Measurements from ENCODE around the gene REEP1. TPM values are rescaled to one million over a fixed set of nuclear protein-coding genes. Genes with fewer than 3 reads are reported as not detected.
A peak's percentile ranks its signal among the peaks of the same experiment; 100 is the strongest.

The REEP1 gene
- total and polyA plus RNA-seq, 3 donors from 2014 or later, result 112 to 342 (median 241) TPM

DNA sequence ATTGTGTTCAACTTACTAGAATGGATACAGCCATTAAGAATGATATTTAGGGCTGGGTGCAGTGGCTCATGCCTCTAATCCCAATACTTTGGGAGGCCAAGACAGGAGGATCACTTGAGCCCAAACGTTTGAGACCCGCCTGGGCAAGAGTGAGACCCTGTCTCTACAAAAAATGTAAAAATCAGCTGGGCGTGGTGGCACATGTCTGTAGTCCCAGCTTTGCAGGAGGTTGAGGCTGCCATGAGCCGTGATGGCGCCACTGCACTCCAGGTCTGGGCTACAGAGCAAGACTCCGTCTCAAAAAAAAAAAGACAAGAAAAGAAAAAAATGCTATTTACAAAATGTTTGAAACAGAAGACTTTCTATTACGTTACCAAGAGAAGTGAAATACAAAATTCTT, 30.0 kb downstream of the REEP1 start:
- intact Hi-C loops (cut with DNase I; ENCODE audit: low total_unique reads), result no loop called here
- no peak for TF ChIP-seq POLR2A (IDR thresholded peaks at IDR 0.05)
- TF ChIP-seq, protein P1, sequence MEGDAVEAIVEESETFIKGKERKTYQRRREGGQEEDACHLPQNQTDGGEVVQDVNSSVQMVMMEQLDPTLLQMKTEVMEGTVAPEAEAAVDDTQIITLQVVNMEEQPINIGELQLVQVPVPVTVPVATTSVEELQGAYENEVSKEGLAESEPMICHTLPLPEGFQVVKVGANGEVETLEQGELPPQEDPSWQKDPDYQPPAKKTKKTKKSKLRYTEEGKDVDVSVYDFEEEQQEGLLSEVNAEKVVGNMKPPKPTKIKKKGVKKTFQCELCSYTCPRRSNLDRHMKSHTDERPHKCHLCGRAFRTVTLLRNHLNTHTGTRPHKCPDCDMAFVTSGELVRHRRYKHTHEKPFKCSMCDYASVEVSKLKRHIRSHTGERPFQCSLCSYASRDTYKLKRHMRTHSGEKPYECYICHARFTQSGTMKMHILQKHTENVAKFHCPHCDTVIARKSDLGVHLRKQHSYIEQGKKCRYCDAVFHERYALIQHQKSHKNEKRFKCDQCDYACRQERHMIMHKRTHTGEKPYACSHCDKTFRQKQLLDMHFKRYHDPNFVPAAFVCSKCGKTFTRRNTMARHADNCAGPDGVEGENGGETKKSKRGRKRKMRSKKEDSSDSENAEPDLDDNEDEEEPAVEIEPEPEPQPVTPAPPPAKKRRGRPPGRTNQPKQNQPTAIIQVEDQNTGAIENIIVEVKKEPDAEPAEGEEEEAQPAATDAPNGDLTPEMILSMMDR (IDR thresholded peaks at IDR 0.05), result no peak
- H3K4me1 ChIP-seq, result peaks cover 42% of the 10 kb centered on the region

DNA sequence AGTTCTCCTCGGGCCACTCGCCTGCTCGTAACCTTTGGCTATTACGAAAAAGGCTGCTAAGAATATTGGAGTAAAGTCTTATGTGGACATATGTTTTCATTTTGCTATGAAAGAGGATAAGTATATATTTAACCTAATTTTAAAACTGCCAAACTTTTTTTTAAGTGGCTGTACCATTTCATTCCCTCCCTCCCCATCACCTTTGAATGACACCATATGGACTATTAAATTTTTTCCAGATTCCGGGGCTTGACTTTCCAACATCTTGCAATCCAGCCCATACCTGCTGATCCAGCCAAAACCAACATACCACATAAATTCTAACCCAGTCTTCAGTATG, 31.5 kb downstream of the REEP1 start:
- TF ChIP-seq, protein P1 (IDR thresholded peaks at IDR 0.05), result no peak
- TF ChIP-seq POLR2A (IDR thresholded peaks at IDR 0.05), result no peak
- no peaks in the 10 kb centered on the region for H3K36me3 ChIP-seq (ENCODE audit: low read depth, missing control alignments)
- no peak overlapping the region for H3K4me3 ChIP-seq
- no peaks in the 10 kb centered on the region for H3K9me3 ChIP-seq
- peak overlapping the region; percentile 60 to 66 for H3K27ac ChIP-seq
- H3K27me3 ChIP-seq, result no peaks in the 10 kb centered on the region
- no peak for DNase-seq
- peaks cover 47% of the 10 kb centered on the region for H3K4me1 ChIP-seq
- intact Hi-C loops (cut with DNase I; ENCODE audit: low total_unique reads), result no loop called here
- 76 to 77% methylated on average over 5 of the region's 5 CpGs for WGBS, 2 donors

More for the DNA sequence above, 30.0 kb downstream of the REEP1 start:
- Histone ChIP-seq H3K27me3 (no peaks in the 10 kb centered on the region), H3K27ac (peak overlapping the region; percentile 33 to 48), H3K36me3 (ENCODE audit: low read depth, missing control alignments) (no peaks in the 10 kb centered on the region), H3K4me3 (no peak overlapping the region), H3K9me3 (no peaks in the 10 kb centered on the region)
- DNase-seq, result no peak
- 86 to 92% methylated on average over 7 of the region's 7 CpGs for WGBS, 2 donors

DNA sequence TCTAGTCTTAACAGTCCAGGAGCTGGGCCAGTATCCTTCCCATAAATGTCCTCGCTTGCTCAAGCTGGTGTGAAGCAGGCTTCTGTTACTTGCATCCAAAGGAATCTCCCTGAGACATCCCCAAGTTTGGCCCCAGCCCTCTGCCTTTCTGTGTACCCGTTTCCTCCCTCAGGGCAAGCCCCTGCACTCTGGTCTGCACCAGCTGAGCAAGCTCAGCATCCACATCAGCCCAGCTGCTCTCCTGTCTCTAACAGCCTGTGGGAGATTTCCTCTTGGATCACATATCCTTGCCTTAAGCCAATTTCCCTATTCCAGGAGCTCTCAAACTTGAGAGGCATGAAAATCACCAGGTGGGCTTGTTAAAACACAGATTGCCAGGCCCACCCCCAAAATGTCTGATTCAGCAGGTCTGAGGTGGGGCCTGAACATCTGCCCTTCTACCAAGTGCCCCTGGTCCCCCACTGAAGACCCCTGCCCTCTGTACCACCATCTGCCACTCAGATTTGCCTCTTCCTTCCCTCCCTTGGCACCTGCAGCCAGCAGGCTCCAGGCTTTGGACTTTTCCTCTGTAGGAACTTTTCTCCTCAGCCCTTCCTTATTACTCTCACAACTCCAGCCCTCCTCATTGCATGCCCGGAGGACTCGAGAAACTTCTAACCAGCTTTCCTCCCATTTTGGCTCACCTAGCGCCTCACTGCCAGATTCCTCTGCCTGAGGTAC, 32.1 kb downstream of the REEP1 start:
- Histone ChIP-seq H3K27ac (peak overlapping the region; percentile 60 to 66), H3K27me3 (no peaks in the 10 kb centered on the region), H3K9me3 (no peaks in the 10 kb centered on the region), H3K36me3 (ENCODE audit: low read depth, missing control alignments) (no peaks in the 10 kb centered on the region), H3K4me1 (peaks cover 47% of the 10 kb centered on the region), H3K4me3 (no peak overlapping the region)
- TF ChIP-seq POLR2A (IDR thresholded peaks at IDR 0.05), result no peak
- TF ChIP-seq, protein P1 (IDR thresholded peaks at IDR 0.05), result no peak
- 69 to 75% methylated on average over 5 of the region's 5 CpGs for WGBS, 2 donors
- DNase-seq, result no peak
- intact Hi-C loops (cut with DNase I; ENCODE audit: low total_unique reads), result no loop called here

DNA sequence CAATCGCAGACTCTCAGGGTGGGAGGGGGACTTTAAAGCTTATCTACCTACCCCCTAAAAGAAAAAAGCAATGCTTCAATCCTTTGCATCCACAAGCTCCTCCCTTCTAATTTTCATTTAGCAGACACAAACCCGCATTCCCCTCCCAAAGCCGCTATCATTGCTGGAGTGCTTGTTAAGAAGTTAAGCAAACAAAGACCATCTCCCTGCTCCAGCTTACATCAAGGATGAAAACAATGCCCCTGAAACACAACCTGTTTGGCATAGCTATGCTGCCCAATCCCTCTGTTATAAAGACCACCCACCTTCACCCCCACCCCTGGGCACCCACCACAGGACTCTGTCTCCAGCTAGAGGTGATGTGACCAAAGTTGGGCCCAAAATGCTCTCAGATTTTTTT, 33.0 kb downstream of the REEP1 start:
- Histone ChIP-seq H3K27ac (peak overlapping the region; percentile 60 to 66), H3K36me3 (ENCODE audit: low read depth, missing control alignments) (no peaks in the 10 kb centered on the region), H3K4me3 (no peak overlapping the region), H3K27me3 (no peaks in the 10 kb centered on the region), H3K4me1 (peaks cover 52% of the 10 kb centered on the region), H3K9me3 (no peaks in the 10 kb centered on the region)
- TF ChIP-seq, protein P1 (IDR thresholded peaks at IDR 0.05), result no peak
- no peak for TF ChIP-seq POLR2A (IDR thresholded peaks at IDR 0.05)
- no peak for DNase-seq
- intact Hi-C loops (cut with DNase I; ENCODE audit: low total_unique reads), result no loop called here
- WGBS, 2 donors, result 71 to 72% methylated on average over 3 of the region's 3 CpGs

DNA sequence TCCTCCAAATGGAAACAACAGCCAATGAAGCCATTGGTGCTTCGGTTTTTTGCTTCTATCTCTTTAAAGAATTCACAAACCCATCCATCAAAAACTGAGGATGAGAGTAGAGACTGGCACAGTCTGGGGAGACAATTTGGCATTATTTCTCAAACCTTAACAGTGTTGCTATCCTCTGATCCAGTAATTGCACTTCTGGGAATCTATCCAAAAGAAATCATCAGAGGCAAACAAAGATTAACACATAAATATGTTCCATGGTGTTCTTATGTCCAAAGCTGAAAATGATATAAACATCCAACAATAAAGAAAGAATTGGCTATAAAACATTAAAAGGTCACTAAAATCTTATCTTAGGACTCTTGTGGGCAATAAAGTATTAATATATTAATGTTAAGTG, 35.1 kb downstream of the REEP1 start:
- no peak for DNase-seq
- Histone ChIP-seq H3K27ac (peak overlapping the region in 1 of 2 donors; percentile 68), H3K36me3 (ENCODE audit: low read depth, missing control alignments) (no peaks in the 10 kb centered on the region), H3K4me3 (no peak overlapping the region), H3K9me3 (no peaks in the 10 kb centered on the region), H3K4me1 (peaks cover 59% of the 10 kb centered on the region), H3K27me3 (no peaks in the 10 kb centered on the region)
- no peak for TF ChIP-seq POLR2A (IDR thresholded peaks at IDR 0.05)
- TF ChIP-seq, protein P1 (IDR thresholded peaks at IDR 0.05), result no peak
- intact Hi-C loops (cut with DNase I; ENCODE audit: low total_unique reads), result no loop called here
- WGBS, 2 donors, result 44 to 47% methylated on average over 1 of the region's 1 CpG

Measured in testis (tissue), 3 donors.